Measurements from ENCODE around the gene FBXW5.

Gene FBXW5

GRCh38 chr9:136943291-136944211 lies 987 bp downstream of the FBXW5 start:
- Histone ChIP-seq H3K4me2 (peak overlapping the region; percentile 60), H2AFZ (ENCODE audit: low read depth) (no peak overlapping the region), H3K9ac (peak overlapping the region; percentile 64; the same call in 1 of the 2 replicates), H3K36me3 (ENCODE audit: insufficient read depth) (peaks cover 3% of the 10 kb centered on the region; the same call in 1 of the 2 replicates), H3K4me1 (ENCODE audit: low read depth, poor library complexity, severe bottlenecking) (peaks cover 9% of the 10 kb centered on the region), H3K27me3 (ENCODE audit: insufficient read depth, low read depth) (no peaks in the 10 kb centered on the region), H3K4me3 (IDR thresholded peaks at IDR 0.05; ENCODE audit: insufficient read depth, low read depth, low read length) (peak overlapping the region; percentile 22), H4K20me1 (ENCODE audit: insufficient read depth) (no peaks in the 10 kb centered on the region), H3K27ac (peak overlapping the region; percentile 60), H3K79me2 (ENCODE audit: insufficient read depth, low read depth) (peaks cover 18% of the 10 kb centered on the region; the same call in 1 of the 2 replicates)
- TF ChIP-seq CTCF (conservative IDR thresholded peaks at IDR 0.05; ENCODE audit: low read depth, low read length), result no peak

DNA sequence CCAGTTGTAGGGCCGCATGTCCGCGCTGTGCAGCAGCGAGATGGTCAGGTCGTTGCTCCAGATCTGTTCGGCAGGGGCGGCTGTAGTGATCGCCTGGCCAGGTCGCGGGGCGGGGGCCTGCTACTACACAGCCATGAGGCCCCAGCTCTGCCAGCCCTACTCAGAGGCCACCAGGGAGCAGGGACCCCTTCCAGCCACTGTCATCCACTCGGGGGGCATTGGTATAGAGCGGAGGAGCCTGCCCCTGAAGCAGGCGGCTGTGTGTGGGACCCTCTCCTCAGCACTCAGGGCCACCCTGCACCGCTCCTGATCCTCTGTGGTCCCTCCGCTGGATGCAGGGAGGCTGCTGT lies 1.7 kb downstream of the FBXW5 start:
- no peaks in the 10 kb centered on the region for H3K27me3 ChIP-seq (ENCODE audit: insufficient read depth, low read depth)
- H3K9ac ChIP-seq, result no peak overlapping the region; the same call in 1 of the 2 replicates
- peaks cover 6% of the 10 kb centered on the region for H3K4me1 ChIP-seq (ENCODE audit: low read depth, poor library complexity, severe bottlenecking)
- H2AFZ ChIP-seq (ENCODE audit: low read depth), result no peak overlapping the region
- no peak for TF ChIP-seq CTCF (conservative IDR thresholded peaks at IDR 0.05; ENCODE audit: low read depth, low read length)
- no peaks in the 10 kb centered on the region for H4K20me1 ChIP-seq (ENCODE audit: insufficient read depth)
- peaks cover 3% of the 10 kb centered on the region; the same call in 1 of the 2 replicates for H3K36me3 ChIP-seq (ENCODE audit: insufficient read depth)
- H3K4me3 ChIP-seq (IDR thresholded peaks at IDR 0.05; ENCODE audit: insufficient read depth, low read depth, low read length), result no peak overlapping the region
- no peak overlapping the region for H3K27ac ChIP-seq
- peak overlapping the region; percentile 60; the same call in 1 of the 2 replicates for H3K4me2 ChIP-seq
- peaks cover 18% of the 10 kb centered on the region; the same call in 1 of the 2 replicates for H3K79me2 ChIP-seq (ENCODE audit: insufficient read depth, low read depth)

GRCh38 chr9:136942112-136942880 lies 2.2 kb downstream of the FBXW5 start:
- Histone ChIP-seq H2AFZ (ENCODE audit: low read depth) (no peak overlapping the region), H3K4me3 (IDR thresholded peaks at IDR 0.05; ENCODE audit: insufficient read depth, low read depth, low read length) (no peak overlapping the region), H3K4me1 (ENCODE audit: low read depth, poor library complexity, severe bottlenecking) (peaks cover 6% of the 10 kb centered on the region), H3K4me2 (no peak overlapping the region), H3K9ac (no peak overlapping the region), H3K36me3 (ENCODE audit: insufficient read depth) (peaks cover 3% of the 10 kb centered on the region; the same call in 1 of the 2 replicates), H3K27me3 (ENCODE audit: insufficient read depth, low read depth) (no peaks in the 10 kb centered on the region), H3K27ac (no peak overlapping the region), H3K79me2 (ENCODE audit: insufficient read depth, low read depth) (peaks cover 18% of the 10 kb centered on the region; the same call in 1 of the 2 replicates), H4K20me1 (ENCODE audit: insufficient read depth) (no peaks in the 10 kb centered on the region)
- no peak for TF ChIP-seq CTCF (conservative IDR thresholded peaks at IDR 0.05; ENCODE audit: low read depth, low read length)

- H3K4me1 ChIP-seq (ENCODE audit: low read depth, poor library complexity, severe bottlenecking), result peaks cover 6% of the 10 kb centered on the region
- no peak overlapping the region for H3K27ac ChIP-seq
- H3K36me3 ChIP-seq (ENCODE audit: insufficient read depth), result peaks cover 3% of the 10 kb centered on the region; the same call in 1 of the 2 replicates
- H2AFZ ChIP-seq (ENCODE audit: low read depth), result no peak overlapping the region
- H3K4me3 ChIP-seq (IDR thresholded peaks at IDR 0.05; ENCODE audit: insufficient read depth, low read depth, low read length), result no peak overlapping the region
- H3K27me3 ChIP-seq (ENCODE audit: insufficient read depth, low read depth), result no peaks in the 10 kb centered on the region
- H4K20me1 ChIP-seq (ENCODE audit: insufficient read depth), result no peaks in the 10 kb centered on the region
- no peak for TF ChIP-seq CTCF (conservative IDR thresholded peaks at IDR 0.05; ENCODE audit: low read depth, low read length)
- no peak overlapping the region for H3K9ac ChIP-seq
- H3K4me2 ChIP-seq, result no peak overlapping the region
- H3K79me2 ChIP-seq (ENCODE audit: insufficient read depth, low read depth), result peaks cover 18% of the 10 kb centered on the region; the same call in 1 of the 2 replicates
Measured at GRCh38 chr9:136941231-136942111, 3.1 kb downstream of the FBXW5 start.

All from KMS-11 (cell line).